Liver (tissue), 3 donors: ENCODE data around the gene CYBB.

Source experiments
- GABPA ChIP-seq, 2 donors: IDR thresholded peaks in 1 of 2; conservative IDR thresholded peaks in 1 of 2; 2 replicates each; pipeline ENCODE4 v1.6.1; 2016; ENCODE audit warnings: antibody characterized with exemption in 2 of 2, mild to moderate bottlenecking in 1 of 2, moderate library complexity in 1 of 2
- YY1 ChIP-seq: IDR thresholded peaks from 2 replicates; pipeline ENCODE4 v1.6.1; 2016; ENCODE audit warnings: antibody characterized with exemption, mild to moderate bottlenecking
- TF ChIP-seq, protein P1 (sequence below): IDR thresholded peaks from 2 replicates; pipeline ENCODE4 v1.6.1; 2016; ENCODE audit warnings: antibody characterized with exemption
- TF ChIP-seq, protein P2 (sequence below): IDR thresholded peaks from 2 replicates; pipeline ENCODE4 v1.6.1; 2016; ENCODE audit warnings: antibody characterized with exemption
- TF ChIP-seq, protein P3 (sequence below): fragments of 150-350 bp; IDR thresholded peaks from 2 replicates; pipeline ENCODE4 v1.5.1; 2017; ENCODE audit warnings: improper control_type of control experiment, low read depth, low read length; ENCODE audit not compliant: missing input control
- donor health status: healthy.
- donor health status: healthy.

DNA sequence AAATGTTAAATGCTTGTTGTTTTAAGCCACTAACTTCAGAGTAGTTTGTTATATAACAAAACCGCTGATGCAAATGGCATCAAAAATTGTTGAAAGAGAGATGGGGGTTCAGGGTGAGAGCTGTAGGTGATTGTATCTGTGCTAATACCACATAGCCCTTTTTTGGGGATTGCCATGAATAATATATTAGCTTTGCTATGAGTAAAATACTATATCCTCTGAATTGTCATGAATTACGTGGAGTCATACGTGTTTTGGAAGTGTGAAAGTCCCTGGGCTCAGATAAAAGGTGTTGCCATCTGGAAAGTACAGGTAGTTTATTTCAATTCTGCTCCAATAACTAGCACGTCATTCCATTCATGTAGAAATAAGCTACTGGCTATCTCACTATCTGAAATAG, 36.9 kb downstream of the CYBB start:
- TF ChIP-seq, protein P1, sequence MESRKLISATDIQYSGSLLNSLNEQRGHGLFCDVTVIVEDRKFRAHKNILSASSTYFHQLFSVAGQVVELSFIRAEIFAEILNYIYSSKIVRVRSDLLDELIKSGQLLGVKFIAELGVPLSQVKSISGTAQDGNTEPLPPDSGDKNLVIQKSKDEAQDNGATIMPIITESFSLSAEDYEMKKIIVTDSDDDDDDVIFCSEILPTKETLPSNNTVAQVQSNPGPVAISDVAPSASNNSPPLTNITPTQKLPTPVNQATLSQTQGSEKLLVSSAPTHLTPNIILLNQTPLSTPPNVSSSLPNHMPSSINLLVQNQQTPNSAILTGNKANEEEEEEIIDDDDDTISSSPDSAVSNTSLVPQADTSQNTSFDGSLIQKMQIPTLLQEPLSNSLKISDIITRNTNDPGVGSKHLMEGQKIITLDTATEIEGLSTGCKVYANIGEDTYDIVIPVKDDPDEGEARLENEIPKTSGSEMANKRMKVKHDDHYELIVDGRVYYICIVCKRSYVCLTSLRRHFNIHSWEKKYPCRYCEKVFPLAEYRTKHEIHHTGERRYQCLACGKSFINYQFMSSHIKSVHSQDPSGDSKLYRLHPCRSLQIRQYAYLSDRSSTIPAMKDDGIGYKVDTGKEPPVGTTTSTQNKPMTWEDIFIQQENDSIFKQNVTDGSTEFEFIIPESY = no peak
- TF ChIP-seq, protein P2, sequence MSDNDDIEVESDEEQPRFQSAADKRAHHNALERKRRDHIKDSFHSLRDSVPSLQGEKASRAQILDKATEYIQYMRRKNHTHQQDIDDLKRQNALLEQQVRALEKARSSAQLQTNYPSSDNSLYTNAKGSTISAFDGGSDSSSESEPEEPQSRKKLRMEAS = no peak
- TF ChIP-seq, protein P3, sequence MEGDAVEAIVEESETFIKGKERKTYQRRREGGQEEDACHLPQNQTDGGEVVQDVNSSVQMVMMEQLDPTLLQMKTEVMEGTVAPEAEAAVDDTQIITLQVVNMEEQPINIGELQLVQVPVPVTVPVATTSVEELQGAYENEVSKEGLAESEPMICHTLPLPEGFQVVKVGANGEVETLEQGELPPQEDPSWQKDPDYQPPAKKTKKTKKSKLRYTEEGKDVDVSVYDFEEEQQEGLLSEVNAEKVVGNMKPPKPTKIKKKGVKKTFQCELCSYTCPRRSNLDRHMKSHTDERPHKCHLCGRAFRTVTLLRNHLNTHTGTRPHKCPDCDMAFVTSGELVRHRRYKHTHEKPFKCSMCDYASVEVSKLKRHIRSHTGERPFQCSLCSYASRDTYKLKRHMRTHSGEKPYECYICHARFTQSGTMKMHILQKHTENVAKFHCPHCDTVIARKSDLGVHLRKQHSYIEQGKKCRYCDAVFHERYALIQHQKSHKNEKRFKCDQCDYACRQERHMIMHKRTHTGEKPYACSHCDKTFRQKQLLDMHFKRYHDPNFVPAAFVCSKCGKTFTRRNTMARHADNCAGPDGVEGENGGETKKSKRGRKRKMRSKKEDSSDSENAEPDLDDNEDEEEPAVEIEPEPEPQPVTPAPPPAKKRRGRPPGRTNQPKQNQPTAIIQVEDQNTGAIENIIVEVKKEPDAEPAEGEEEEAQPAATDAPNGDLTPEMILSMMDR = no peak
- no peak for TF ChIP-seq GABPA (IDR thresholded peaks at IDR 0.05 in 1 of 2, conservative IDR thresholded peaks at IDR 0.05 in 1 of 2)
- no peak for TF ChIP-seq YY1
